ENCODE measurements around the gene GCAT. TPM values are rescaled to one million over a fixed set of nuclear protein-coding genes. Genes with fewer than 3 reads are reported as not detected.

GCAT gene
- total and polyA plus RNA-seq, 10 of the 15 experiments (the other 5 are each of a cell fraction or from before 2014, with no cell fraction given): 0.95 to 34.3 (median 15.3) TPM

DNA sequence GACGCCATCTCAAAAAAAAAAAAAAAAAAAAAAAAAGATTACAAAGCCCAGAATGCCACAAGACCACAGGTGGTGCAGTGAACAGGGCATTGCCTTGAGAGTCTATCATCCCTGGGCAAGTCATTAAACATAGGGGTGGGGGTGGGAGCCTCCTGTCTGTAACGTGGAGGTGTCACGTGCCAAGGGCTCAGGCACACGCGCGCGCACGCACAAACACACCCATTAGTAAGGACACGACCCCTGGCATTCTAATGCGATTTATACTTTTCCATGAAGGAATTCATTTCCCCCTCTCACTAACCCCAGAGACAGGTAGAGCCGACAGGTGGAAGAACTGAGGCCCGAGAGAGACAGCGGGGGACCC, 5.8 kb upstream of the GCAT start:
- peak overlapping the region; percentile 58; the same call in 1 of the 2 replicates for H3K4me3 ChIP-seq
- DNase-seq (ENCODE audit: low read depth, low spot score): no peak
- peak overlapping the region; percentile 75; the same call in 1 of the 2 replicates for H2AFZ ChIP-seq (ENCODE audit: control insufficient read depth, low read depth, low read length)
- peaks cover 10 to 32% of the 10 kb centered on the region in 2 experiments for H3K27me3 ChIP-seq (replicated peaks in 1 of 2; ENCODE audit: control insufficient read depth in 2 of 2, insufficient read depth in 2 of 2, low read length in 1 of 2)
- in situ Hi-C loops (cut with MboI): no loop called here
- ChIA-PET CTCF (interaction anchor here (0.9 kb wide), 1 partner anchor 141 kb away, joined by 3 read pairs; no protein-coding TSS in a partner anchor), SMC1A (ENCODE audit: uncharacterized antibody, unreplicated experiment) (no interaction called here), RAD21 (ENCODE audit: unreplicated experiment) (no interaction called here), POLR2A (no interaction called here)
- 26% methylated on average over 11 of the region's 13 CpGs for WGBS (ENCODE audit: insufficient coverage, insufficient replicate concordance, low lambda C conversion rate, missing lambda C conversion rate)
- no peaks in the 10 kb centered on the region for H4K20me1 ChIP-seq (ENCODE audit: control insufficient read depth, insufficient read depth)
- no peaks in the 10 kb centered on the region for H3K79me2 ChIP-seq (ENCODE audit: control insufficient read depth, insufficient read depth, low read length)
- no peak for FAIRE-seq
- H3K9me3 ChIP-seq (replicated peaks; ENCODE audit: control insufficient read depth, insufficient read depth, low read length): no peaks in the 10 kb centered on the region; the same call in 2 of the 3 replicates
- no peaks in the 10 kb centered on the region for H3K36me3 ChIP-seq (ENCODE audit: control insufficient read depth in 2 of 2, insufficient read depth in 2 of 2, low read length in 1 of 2)
- peak overlapping the region; percentile 92 for H3K4me2 ChIP-seq (ENCODE audit: control insufficient read depth, insufficient read depth)
- intact Hi-C loops (cut with micrococcal nuclease; ENCODE audit: unreplicated experiment): no loop called here
- no peak overlapping the region for H3K27ac ChIP-seq (ENCODE audit: control insufficient read depth, insufficient read depth)
- ATAC-seq: no peak
- TF ChIP-seq MYB (IDR thresholded peaks at IDR 0.05; ENCODE audit: borderline replicate concordance, low read depth, low read length): no peak
- no peak for TF ChIP-seq POLR2A (IDR thresholded peaks at IDR 0.05; ENCODE audit: low read depth, low read length)
- peak; percentile 35; the same call in 1 of the 2 replicates for TF ChIP-seq RAD51 (IDR thresholded peaks at IDR 0.05)
- TF ChIP-seq, protein P1, sequence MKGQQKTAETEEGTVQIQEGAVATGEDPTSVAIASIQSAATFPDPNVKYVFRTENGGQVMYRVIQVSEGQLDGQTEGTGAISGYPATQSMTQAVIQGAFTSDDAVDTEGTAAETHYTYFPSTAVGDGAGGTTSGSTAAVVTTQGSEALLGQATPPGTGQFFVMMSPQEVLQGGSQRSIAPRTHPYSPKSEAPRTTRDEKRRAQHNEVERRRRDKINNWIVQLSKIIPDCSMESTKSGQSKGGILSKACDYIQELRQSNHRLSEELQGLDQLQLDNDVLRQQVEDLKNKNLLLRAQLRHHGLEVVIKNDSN (IDR thresholded peaks at IDR 0.05; ENCODE audit: borderline replicate concordance, extremely low read length, insufficient read depth, low read depth, low read length): peak; percentile 33
- no peak for TF ChIP-seq PAX5 (IDR thresholded peaks at IDR 0.05; ENCODE audit: borderline replicate concordance, low read depth, low read length)
- peak; percentile 47 to 84; a peak in 3 of 4 replicates for TF ChIP-seq BHLHE40 (IDR thresholded peaks at IDR 0.05; ENCODE audit: borderline replicate concordance in 1 of 2, low read depth in 2 of 2, low read length in 1 of 2)
- TF ChIP-seq NR2C2 (IDR thresholded peaks at IDR 0.05; ENCODE audit: borderline replicate concordance, control insufficient read depth, insufficient read length, low read depth): no peak
- BruUV-seq (replicated peaks): no TSS peak
- no peak overlapping the region for H3K9ac ChIP-seq (ENCODE audit: control insufficient read depth, insufficient read depth, low read length)
- H3K4me1 ChIP-seq (ENCODE audit: control insufficient read depth, insufficient read depth, low read length): peaks cover 8% of the 10 kb centered on the region

All from GM12878 (cell line).